HG03196 (cell line): ENCODE data around the gene C1orf174.
"Not testable (repeated sequence)": the region's sequence is repeated elsewhere in the genome, so short reads cannot be mapped to it uniquely, and the experiment has no call there.

Experiments used
- ATAC-seq: cut with Tn5 transposase; IDR thresholded peaks from one replicate; pipeline ENCODE4 v1.9.1; 2021; ENCODE audit not compliant: unreplicated experiment

The C1orf174 gene

DNA sequence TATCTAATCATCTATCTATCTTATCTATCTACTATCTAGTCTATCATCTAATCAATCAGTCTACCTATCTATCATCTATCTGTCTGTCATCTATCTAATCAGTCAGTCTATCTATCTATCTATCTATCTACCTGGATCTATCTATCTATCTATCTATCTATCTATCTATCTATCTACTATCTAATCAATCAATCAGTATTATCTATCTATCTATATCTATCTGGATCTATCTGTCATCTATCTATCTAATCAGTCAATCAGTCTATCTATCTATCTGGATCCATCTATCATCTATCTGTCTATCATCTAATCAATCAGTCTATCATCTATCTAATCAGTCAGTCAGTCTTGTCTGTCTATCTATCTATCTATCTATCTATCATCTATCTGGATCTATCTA lies 26.9 kb upstream of the C1orf174 start:
- no peak for ATAC-seq

DNA sequence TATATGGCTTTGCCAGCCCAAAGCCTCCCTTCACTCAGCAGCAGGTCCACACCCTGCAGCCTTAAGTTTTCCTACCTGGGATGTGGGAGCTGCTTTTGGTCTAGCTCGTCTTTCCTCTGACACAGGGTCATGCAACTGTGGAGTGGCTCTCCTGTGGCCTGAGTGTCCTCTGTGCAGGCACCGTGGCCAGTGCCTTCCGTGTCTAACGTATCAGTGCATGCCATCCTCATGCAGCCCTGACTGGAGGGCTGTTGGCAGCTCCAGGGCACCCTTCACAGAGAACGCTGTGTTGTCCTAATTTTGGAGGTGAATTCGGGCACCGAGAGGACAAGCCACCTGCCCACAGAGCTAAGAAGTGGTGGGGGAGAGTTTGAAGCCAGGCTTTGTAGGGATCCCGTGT lies 25.7 kb upstream of the C1orf174 start:
- no peak for ATAC-seq

DNA sequence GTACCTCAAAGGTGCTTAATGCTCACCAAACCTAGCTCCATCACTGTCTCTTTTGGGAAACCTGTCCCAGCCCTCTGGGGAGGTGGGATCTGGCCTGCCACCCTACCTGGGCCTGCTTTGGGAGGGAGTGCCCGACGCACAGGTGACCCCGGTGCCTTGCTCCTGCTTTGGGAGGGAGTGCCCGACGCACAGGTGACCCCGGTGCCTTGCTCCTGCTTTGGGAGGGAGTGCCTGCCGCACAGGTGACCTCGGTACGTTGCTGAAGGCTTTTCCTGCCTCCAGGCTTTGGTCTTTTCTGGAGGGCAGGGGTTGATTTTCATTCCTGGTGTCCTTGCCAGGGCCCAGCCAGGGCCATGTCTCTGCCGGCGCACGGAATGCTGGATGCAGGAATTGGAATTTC lies 25.2 kb upstream of the C1orf174 start:
- no peak for ATAC-seq

GRCh38 chr1:3924825-3925220 lies 24.8 kb upstream of the C1orf174 start:
- no peak for ATAC-seq

DNA sequence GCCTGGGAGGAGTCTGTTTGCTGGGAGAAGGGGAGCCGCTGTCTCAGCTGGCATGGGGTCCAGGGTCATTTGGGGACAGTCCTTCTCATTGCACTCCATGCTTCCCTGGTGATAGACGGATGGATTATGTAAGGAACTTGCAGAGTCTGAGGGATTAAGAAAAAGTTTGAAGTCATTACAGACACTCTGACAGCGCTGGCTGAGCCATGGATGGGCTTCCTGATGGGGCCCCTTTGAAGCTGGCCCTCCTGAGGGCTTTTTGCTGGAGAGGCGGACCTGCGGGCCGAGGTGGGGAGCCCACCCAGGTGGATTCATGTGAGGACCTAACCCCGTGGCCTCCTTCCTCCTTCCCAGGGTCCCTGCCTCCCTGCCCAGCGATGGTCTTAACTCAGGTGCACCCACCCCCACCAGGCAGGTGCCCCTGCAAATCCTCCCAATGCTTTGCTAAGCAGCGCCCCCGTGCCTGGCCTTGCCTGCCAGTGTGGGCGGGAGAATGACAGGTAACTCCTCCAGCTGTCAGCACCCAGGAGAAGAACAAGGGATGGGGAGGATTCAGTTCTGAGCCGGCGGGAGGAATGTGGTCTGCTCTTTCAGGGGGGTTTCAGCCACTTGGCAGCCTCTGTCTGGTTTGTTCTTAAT lies 24.2 kb upstream of the C1orf174 start:
- no peak for ATAC-seq

DNA sequence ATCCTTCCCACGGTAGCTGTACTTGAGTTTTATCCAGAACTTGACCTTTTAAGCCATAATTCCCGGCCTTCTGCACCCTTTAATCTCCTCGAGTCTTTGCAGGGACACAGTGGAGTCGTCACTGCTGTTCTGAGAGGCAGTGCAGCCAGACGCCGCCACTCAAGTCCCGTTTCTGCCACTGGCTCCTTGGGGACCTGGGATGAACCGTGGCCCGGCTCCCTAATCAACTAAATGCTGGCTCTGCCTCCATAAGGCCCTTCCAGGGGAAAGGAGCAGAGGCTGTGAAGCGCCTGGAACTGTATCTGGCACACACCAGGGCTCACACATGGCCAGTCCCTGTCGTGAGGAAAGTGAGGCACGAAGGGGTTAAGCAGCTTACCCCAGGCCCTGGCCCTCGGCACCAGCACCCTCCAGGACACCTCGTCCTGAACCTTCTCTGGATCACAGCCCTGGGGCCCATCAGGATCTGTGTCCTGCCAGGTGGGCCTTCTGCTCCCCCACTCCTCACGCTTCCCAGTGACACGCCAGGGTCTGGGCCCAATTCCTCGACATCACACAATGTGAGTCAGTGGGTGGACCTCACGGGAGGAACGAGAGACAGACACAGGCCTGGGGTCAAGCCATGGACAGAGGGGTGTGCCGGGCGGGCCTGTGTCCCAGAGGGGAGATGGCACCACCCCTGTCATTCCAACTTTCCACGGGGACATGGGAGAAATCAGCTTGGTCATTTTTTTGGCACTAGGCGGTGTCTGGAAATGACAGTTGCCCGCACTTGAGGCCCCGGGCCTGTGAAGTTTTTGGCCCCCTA lies 23.5 kb upstream of the C1orf174 start:
- ATAC-seq: no peak

- ATAC-seq: no peak
Measured at GRCh38 chr1:3922851-3923250, 22.8 kb upstream of the C1orf174 start.

GRCh38 chr1:3922201-3922725 lies 22.2 kb upstream of the C1orf174 start:
- no peak for ATAC-seq

DNA sequence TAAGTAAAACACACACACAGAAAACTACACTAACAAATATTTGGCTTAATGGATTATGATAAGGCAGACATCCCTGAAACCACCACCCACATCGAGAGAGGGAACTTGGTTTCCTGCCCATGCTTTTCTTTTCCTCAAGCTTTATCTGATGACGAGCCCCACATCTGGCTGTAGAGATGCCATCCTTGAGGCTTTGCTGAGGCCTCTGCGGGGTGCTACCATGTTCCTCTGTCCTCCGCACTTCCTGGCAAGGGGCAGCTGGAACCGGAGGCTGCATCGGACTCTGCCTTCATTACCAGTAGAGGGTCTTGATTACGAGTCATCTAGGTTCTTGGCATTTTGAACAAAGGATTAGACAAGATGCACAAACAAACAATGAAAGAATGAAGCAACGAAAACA lies 21.7 kb upstream of the C1orf174 start:
- ATAC-seq: no peak

DNA sequence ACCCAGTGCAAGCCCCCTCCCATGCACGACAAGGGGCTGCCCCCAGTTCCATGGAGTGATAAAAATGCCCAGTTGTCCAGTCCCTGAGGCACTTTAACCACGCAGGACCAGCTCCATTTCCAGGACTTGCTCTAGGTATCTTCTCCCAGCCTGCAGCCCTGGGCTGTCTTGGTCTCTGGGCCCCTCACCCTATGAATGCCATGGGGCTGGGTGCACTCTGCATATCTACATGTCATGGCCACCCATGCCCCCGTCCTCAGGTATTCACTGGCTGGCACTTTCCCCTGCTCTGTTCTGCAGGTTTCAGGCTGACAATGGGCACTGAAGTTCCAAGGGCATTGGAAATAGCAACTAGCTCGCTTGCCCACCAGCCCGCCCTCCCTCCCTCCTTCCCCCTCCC lies 19.6 kb upstream of the C1orf174 start:
- no peak for ATAC-seq

DNA sequence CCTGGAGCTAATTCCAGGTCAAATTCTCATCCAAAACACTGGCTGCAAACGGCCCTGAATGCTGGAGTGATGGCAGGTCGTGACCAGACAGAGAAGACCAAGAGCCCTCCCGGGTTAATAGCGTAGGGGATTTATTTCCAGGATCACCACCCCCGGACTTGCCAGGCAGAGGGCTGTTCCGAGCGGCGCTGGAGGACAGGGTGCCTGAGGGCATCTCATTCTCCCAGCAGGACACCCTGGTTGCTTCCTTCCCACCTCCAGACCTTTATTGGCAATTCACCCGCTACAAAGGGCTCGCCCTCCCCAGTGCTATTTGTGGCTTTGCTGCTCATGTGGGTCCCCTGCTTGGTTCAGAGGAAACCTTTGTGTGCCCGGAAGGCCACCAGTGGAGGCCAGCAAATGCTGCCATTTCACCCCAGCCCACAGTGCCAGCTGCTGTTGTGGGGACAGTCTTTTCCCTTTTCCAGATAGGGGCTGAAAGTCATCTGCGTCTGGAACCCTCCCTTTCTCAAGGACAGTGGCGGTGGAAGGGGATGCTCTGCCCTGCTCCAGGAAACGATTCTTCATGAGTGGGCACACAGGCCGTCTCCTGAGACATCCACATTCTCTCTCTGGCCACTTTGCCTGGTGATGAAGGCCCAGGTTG lies 19.0 kb upstream of the C1orf174 start:
- no peak for ATAC-seq

DNA sequence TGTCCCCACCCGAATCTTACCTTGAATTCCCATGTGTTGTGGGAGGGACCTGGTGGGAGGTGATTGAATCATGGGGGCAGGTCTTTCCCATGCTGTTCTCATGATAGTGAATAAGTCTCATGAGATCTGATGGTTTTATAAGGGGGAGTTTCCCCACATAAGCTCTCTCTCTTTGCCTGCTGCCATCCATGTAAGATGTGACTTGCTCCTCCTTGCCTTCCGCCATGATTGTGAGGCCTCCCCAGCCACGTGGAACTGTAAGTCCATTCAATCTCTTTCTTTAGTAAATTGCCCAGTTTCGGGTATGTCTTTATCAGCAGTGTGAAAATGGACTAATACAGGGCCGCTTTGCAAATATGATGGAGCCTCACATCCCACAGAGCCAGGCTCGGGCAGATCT lies 18.3 kb upstream of the C1orf174 start:
- not testable (repeated sequence) for ATAC-seq

DNA sequence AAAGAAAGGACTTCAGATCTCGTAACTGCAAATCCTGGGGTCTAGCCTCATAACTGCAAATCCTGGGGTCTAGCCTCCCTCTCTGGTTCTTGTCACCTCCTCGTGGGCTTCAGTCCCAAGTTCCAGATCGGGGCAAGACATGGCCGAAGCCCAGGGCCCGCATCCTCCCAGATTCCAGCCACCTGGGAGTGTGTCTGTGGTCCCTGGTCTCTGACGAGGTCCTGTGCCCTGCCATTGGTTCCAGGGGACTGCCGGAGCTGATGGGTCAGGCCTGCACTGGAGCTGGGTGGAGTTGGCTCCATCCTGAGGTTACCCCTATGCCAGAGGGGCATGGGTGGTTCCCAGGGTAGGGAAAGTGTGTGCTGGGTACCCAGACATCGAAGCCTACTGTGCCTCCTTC lies 17.7 kb upstream of the C1orf174 start:
- no peak for ATAC-seq

- no peak for ATAC-seq
Measured at GRCh38 chr1:3915551-3916121, 15.6 kb upstream of the C1orf174 start.

DNA sequence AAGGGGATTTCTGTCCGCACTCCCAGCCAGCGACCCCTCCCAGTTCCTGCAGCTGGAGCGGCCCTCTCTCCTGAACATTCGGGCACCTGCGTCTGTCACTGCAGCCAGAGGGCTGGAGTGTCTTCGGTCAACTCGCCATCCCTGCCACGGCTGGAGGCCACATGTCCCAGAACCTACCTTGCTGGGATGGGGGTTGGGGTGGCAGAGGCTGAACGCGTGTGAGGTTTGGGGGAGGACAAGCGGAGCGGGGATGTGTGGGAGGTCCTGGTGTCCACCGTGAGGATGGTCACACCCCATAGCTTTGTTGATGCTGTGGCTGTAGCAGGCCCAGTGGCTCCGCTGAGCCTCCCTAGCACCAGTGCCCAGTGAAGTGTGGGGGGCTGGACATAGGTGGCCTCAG lies 14.8 kb upstream of the C1orf174 start:
- no peak for ATAC-seq

DNA sequence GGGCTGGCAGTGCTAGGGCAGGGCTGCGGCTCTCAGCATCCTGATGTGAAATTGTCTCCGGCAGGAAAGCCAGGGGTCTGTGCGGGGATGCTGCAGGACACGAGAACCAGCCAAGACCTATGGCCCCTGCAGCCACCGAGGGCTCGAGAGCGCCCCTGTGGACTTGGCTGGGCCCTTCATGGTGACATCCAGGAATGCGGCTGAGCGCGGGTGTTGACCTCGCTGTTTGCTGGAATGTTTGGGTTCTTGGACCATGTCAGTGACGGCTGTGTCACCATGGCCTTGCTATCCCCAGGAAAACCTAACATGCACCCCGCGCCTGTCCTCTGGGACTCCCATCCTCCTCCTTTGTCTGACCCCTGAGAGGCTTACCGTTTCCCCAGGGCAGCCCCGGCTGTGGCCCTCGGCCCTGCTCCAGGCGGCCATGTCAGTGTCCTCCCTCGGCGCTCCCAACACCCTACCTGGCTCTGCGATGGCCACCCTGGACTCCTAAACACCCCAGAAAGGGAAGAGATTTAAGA lies 14.3 kb upstream of the C1orf174 start:
- ATAC-seq: no peak

GRCh38 chr1:3912809-3913685 lies 13.0 kb upstream of the C1orf174 start:
- ATAC-seq: no peak

- no peak for ATAC-seq
Measured at GRCh38 chr1:3911981-3912808, 12.1 kb upstream of the C1orf174 start.
